Type B pancreatic cell (in vitro differentiated cells): Measurements from ENCODE around the gene DDX51. TPM values are rescaled to one million over a fixed set of nuclear protein-coding genes. Genes with fewer than 3 reads are reported as not detected.

Experiments
- DNase-seq: peaks from one replicate; pipeline ENCODE4 v3.0.0; 2021; ENCODE audit warnings: mixed read lengths; ENCODE audit not compliant: unreplicated experiment; ENCODE audit errors: extremely low spot score
- H3K27ac Mint-ChIP-seq: 2 replicates; pipeline ENCODE4 v1.8.0; 2021; ENCODE audit warnings: mild to moderate bottlenecking, mixed read lengths
- H3K27me3 Mint-ChIP-seq: 2 replicates; pipeline ENCODE4 v1.8.0; 2021; ENCODE audit warnings: mixed read lengths
- H3K36me3 Mint-ChIP-seq: 2 replicates; pipeline ENCODE4 v1.8.0; 2021; ENCODE audit warnings: mixed read lengths
- H3K4me1 Mint-ChIP-seq: one replicate; pipeline ENCODE4 v1.8.0; 2021; ENCODE audit warnings: mixed read lengths; ENCODE audit not compliant: unreplicated experiment
- H3K4me3 Mint-ChIP-seq: 2 replicates; pipeline ENCODE4 v1.8.0; 2021; ENCODE audit warnings: mild to moderate bottlenecking, mixed read lengths
- H3K9me3 Mint-ChIP-seq: 2 replicates; pipeline ENCODE4 v1.8.0; 2021; ENCODE audit warnings: mixed read lengths
- total RNA-seq: library from RNA; stranded (reverse); gene quantifications from 2 replicates; pipeline ENCODE4 v1.2.1, GENCODE V29; 2021; ENCODE audit warnings: low replicate concordance
- TF ChIP-seq, protein P1 (sequence below): fragments of 200-600 bp; sonication (generic); conservative IDR thresholded peaks from 2 replicates; pipeline ENCODE4 v1.5.0; 2021; ENCODE audit warnings: antibody characterized with exemption, mild to moderate bottlenecking

DDX51 gene
- total RNA-seq, 1 donor from 2014 or later, result 30.5 TPM

GRCh38 chr12:132099739-132100138 is 44.4 kb downstream of the DDX51 start:
- no peak for DNase-seq
- peaks cover 17% of the 10 kb centered on the region for H3K36me3 Mint-ChIP-seq
- no peak overlapping the region for H3K27ac Mint-ChIP-seq
- no peaks in the 10 kb centered on the region for H3K9me3 Mint-ChIP-seq
- H3K4me3 Mint-ChIP-seq, result no peak overlapping the region
- no peaks in the 10 kb centered on the region for H3K4me1 Mint-ChIP-seq
- H3K27me3 Mint-ChIP-seq, result no peaks in the 10 kb centered on the region
- TF ChIP-seq, protein P1, sequence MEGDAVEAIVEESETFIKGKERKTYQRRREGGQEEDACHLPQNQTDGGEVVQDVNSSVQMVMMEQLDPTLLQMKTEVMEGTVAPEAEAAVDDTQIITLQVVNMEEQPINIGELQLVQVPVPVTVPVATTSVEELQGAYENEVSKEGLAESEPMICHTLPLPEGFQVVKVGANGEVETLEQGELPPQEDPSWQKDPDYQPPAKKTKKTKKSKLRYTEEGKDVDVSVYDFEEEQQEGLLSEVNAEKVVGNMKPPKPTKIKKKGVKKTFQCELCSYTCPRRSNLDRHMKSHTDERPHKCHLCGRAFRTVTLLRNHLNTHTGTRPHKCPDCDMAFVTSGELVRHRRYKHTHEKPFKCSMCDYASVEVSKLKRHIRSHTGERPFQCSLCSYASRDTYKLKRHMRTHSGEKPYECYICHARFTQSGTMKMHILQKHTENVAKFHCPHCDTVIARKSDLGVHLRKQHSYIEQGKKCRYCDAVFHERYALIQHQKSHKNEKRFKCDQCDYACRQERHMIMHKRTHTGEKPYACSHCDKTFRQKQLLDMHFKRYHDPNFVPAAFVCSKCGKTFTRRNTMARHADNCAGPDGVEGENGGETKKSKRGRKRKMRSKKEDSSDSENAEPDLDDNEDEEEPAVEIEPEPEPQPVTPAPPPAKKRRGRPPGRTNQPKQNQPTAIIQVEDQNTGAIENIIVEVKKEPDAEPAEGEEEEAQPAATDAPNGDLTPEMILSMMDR, result no peak

GRCh38 chr12:132095520-132096409 is 48.4 kb downstream of the DDX51 start:
- H3K36me3 Mint-ChIP-seq, result peaks cover 17% of the 10 kb centered on the region
- DNase-seq, result no peak
- no peaks in the 10 kb centered on the region for H3K9me3 Mint-ChIP-seq

GRCh38 chr12:132094269-132094891 is 49.7 kb downstream of the DDX51 start:
- Mint-ChIP-seq H3K9me3 (no peaks in the 10 kb centered on the region), H3K36me3 (peaks cover 25% of the 10 kb centered on the region), H3K4me3 (no peak overlapping the region), H3K27ac (no peak overlapping the region), H3K27me3 (no peaks in the 10 kb centered on the region), H3K4me1 (no peaks in the 10 kb centered on the region)
- DNase-seq, result no peak
- TF ChIP-seq, protein P1, result no peak

More at GRCh38 chr12:132095520-132096409, 48.4 kb downstream of the DDX51 start:
- Mint-ChIP-seq H3K4me1 (no peaks in the 10 kb centered on the region), H3K4me3 (no peak overlapping the region), H3K27me3 (no peaks in the 10 kb centered on the region), H3K27ac (no peak overlapping the region)
- TF ChIP-seq, protein P1, result no peak

GRCh38 chr12:132089407-132089910 is 54.7 kb downstream of the DDX51 start:
- Mint-ChIP-seq H3K9me3 (no peaks in the 10 kb centered on the region), H3K4me1 (peaks cover 16% of the 10 kb centered on the region), H3K27ac (no peak overlapping the region), H3K4me3 (no peak overlapping the region), H3K36me3 (peaks cover 20% of the 10 kb centered on the region), H3K27me3 (no peaks in the 10 kb centered on the region)
- TF ChIP-seq, protein P1, result no peak
- DNase-seq, result no peak

Other genes starting within 250 kb of the DDX51 start
- 80.0 and 99.3 TPM in 2 replicates for gene ULK1, start 249.7 kb downstream of the DDX51 start, total RNA-seq
- 32.2 and 38.1 TPM in 2 replicates for gene PUS1, start 215.0 kb downstream of the DDX51 start, total RNA-seq
- 41.4 and 55.2 TPM in 2 replicates for gene EP400, start 194.4 kb downstream of the DDX51 start, total RNA-seq
- gene NOC4L, start 138 bp upstream of the DDX51 start, total RNA-seq, result 23.9 and 27.8 TPM in 2 replicates
- gene GALNT9, start 185.3 kb upstream of the DDX51 start, total RNA-seq, result 1.6 TPM in 1 of 2 replicates, not detected in the other